HG03108 (cell line): ENCODE measurements around the gene AUTS2.
A peak's percentile ranks its signal among the peaks of the same experiment; 100 is the strongest.

Experiments used
- ATAC-seq: cut with Tn5 transposase; IDR thresholded peaks from one replicate; pipeline ENCODE4 v1.9.1; 2021; ENCODE audit warnings: moderate library complexity; ENCODE audit not compliant: unreplicated experiment

Gene AUTS2

GRCh38 chr7:69684369-69685292 lies 86.4 kb downstream of the AUTS2 start:
- no peak for ATAC-seq

GRCh38 chr7:69685293-69685631 lies 87.0 kb downstream of the AUTS2 start:
- ATAC-seq, result no peak

- ATAC-seq, result no peak
Measured at GRCh38 chr7:69686366-69686765, 88.1 kb downstream of the AUTS2 start.

- ATAC-seq, result no peak
Measured at GRCh38 chr7:69687739-69688433, 89.6 kb downstream of the AUTS2 start.

GRCh38 chr7:69690329-69690728 lies 92.1 kb downstream of the AUTS2 start:
- ATAC-seq, result no peak

GRCh38 chr7:69691327-69691726 lies 93.1 kb downstream of the AUTS2 start:
- ATAC-seq, result no peak

GRCh38 chr7:69691734-69692133 lies 93.5 kb downstream of the AUTS2 start:
- no peak for ATAC-seq

GRCh38 chr7:69692611-69693010 lies 94.3 kb downstream of the AUTS2 start:
- ATAC-seq, result no peak

GRCh38 chr7:69693042-69693441 lies 94.8 kb downstream of the AUTS2 start:
- no peak for ATAC-seq

GRCh38 chr7:69696054-69696591 lies 97.8 kb downstream of the AUTS2 start:
- ATAC-seq, result peak; percentile 88

GRCh38 chr7:69696686-69697685 lies 98.7 kb downstream of the AUTS2 start:
- ATAC-seq, result no peak

GRCh38 chr7:69698109-69698825 lies 100.0 kb downstream of the AUTS2 start:
- ATAC-seq, result no peak

GRCh38 chr7:69699931-69700330 lies 101.7 kb downstream of the AUTS2 start:
- no peak for ATAC-seq

- ATAC-seq, result no peak
Measured at GRCh38 chr7:69700331-69700730, 102.1 kb downstream of the AUTS2 start.

- ATAC-seq, result no peak
Measured at GRCh38 chr7:69701288-69701687, 103.0 kb downstream of the AUTS2 start.

- ATAC-seq, result no peak
Measured at GRCh38 chr7:69702357-69702756, 104.1 kb downstream of the AUTS2 start.

GRCh38 chr7:69703099-69703498 lies 104.8 kb downstream of the AUTS2 start:
- no peak for ATAC-seq

- ATAC-seq, result no peak
Measured at GRCh38 chr7:69706070-69706469, 107.8 kb downstream of the AUTS2 start.

GRCh38 chr7:69708857-69709256 lies 110.6 kb downstream of the AUTS2 start:
- ATAC-seq, result no peak

- ATAC-seq, result no peak
Measured at GRCh38 chr7:69710768-69711438, 112.6 kb downstream of the AUTS2 start.
